ENCODE measurements around the gene ADGRD1. TPM values are rescaled to one million over a fixed set of nuclear protein-coding genes. Genes with fewer than 3 reads are reported as not detected.

The ADGRD1 gene
- total and polyA plus RNA-seq, 2 of the 8 experiments (the other 6 are each of a cell fraction or from before 2014, with no cell fraction given) = 0.36 to 0.48 TPM

GRCh38 chr12:131132118-131132892 is 178.6 kb downstream of the ADGRD1 start (continued):
- TF ChIP-seq E2F6 (IDR thresholded peaks at IDR 0.05) (peak; percentile 68; the same call in 1 of the 2 replicates), EZH2 (IDR thresholded peaks at IDR 0.05; ENCODE audit: low read depth, low read length, severe bottlenecking) (no peak), HDAC2 (IDR thresholded peaks at IDR 0.05; ENCODE audit: borderline replicate concordance in 1 of 2, low read depth in 2 of 2, low read length in 2 of 2) (no peak; a peak in 1 of 4 replicates), GABPA (IDR thresholded peaks at IDR 0.05; ENCODE audit: borderline replicate concordance, insufficient read depth, low read length) (peak; percentile 69; the same call in 1 of the 2 replicates), FOSL1 (IDR thresholded peaks at IDR 0.05; ENCODE audit: insufficient read depth, low read depth, low read length) (no peak), EP300 (IDR thresholded peaks at IDR 0.05; ENCODE audit: borderline replicate concordance in 1 of 2, low read depth in 2 of 2, low read length in 2 of 2) (no peak), KDM4A (IDR thresholded peaks at IDR 0.05; ENCODE audit: low read depth, low read length, severe bottlenecking) (peak; percentile 44), SP4 (IDR thresholded peaks at IDR 0.05; ENCODE audit: low read length) (peak; percentile 46; the same call in 1 of the 2 replicates), CEBPB (IDR thresholded peaks at IDR 0.05; ENCODE audit: low read depth, low read length) (no peak), RBBP5 (IDR thresholded peaks at IDR 0.05; ENCODE audit: borderline replicate concordance, low read depth, low read length) (no peak), POLR2AphosphoS5 (IDR thresholded peaks at IDR 0.05; ENCODE audit: low read depth, low read length) (no peak), PHF8 (conservative IDR thresholded peaks at IDR 0.05; ENCODE audit: low read depth, low read length) (no peak), MAX (IDR thresholded peaks at IDR 0.05) (peak; percentile 65), CTCF (IDR thresholded peaks at IDR 0.05; ENCODE audit: control extremely low read depth in 1 of 3, insufficient read depth in 1 of 3, low read depth in 1 of 3, low read length in 3 of 3) (peak; percentile 82 to 93 (median 90)), SIN3A (conservative IDR thresholded peaks at IDR 0.05 in 1 of 2, IDR thresholded peaks at IDR 0.05 in 1 of 2; ENCODE audit: low read depth in 1 of 2, low read length in 2 of 2) (peak in 1 of 2 experiments; percentile 31; a peak in 1 of 4 replicates), TEAD4 (IDR thresholded peaks at IDR 0.05; ENCODE audit: low read depth, low read length) (0 out of 2 replicates have a peak, but pooled peaks have one; percentile 22)

Measured in H1 (cell line).